Sigmoid colon (tissue), 4 donors: ENCODE data around the gene TENM4.

Experiments
- POLR2AphosphoS5 ChIP-seq, 4 donors: sonication (generic); formaldehyde crosslinking; IDR thresholded peaks; one replicate each; pipeline ENCODE4 v1.6.1; 2017; ENCODE audit warnings: antibody characterized with exemption in 4 of 4
- TF ChIP-seq, protein P1 (sequence below), 4 experiments: fragments of 450-650 bp in 3 of 4; fragments of 200-600 bp in 1 of 4; IDR thresholded peaks; one replicate each; pipeline ENCODE4 v1.5.1; 2016 to 2019; ENCODE audit warnings: antibody characterized with exemption in 4 of 4, mild to moderate bottlenecking in 3 of 4, moderate library complexity in 2 of 4

DNA sequence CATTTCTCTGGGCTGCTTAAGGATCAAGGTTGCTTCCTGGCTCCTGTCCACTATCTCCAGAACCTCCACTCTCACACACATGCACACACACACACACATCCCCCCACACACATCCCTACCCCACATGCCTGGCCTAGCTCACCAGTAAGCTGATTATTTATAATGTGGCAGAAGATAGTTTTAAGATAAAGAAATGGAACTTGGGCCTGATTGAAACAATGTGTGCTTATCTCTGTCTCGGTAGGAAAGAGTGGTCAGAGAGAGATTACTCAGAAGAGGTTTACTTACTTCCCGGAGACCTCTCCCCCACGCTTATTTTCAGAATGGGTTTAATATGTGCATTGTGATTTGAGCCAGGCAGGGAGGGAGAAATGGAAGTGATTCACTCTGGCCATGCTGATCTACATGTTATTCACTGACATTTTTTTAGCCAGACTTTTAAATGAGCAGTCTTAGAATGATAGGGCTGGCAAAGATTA, 422.4 kb downstream of the TENM4 start:
- TF ChIP-seq, protein P1, sequence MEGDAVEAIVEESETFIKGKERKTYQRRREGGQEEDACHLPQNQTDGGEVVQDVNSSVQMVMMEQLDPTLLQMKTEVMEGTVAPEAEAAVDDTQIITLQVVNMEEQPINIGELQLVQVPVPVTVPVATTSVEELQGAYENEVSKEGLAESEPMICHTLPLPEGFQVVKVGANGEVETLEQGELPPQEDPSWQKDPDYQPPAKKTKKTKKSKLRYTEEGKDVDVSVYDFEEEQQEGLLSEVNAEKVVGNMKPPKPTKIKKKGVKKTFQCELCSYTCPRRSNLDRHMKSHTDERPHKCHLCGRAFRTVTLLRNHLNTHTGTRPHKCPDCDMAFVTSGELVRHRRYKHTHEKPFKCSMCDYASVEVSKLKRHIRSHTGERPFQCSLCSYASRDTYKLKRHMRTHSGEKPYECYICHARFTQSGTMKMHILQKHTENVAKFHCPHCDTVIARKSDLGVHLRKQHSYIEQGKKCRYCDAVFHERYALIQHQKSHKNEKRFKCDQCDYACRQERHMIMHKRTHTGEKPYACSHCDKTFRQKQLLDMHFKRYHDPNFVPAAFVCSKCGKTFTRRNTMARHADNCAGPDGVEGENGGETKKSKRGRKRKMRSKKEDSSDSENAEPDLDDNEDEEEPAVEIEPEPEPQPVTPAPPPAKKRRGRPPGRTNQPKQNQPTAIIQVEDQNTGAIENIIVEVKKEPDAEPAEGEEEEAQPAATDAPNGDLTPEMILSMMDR (IDR thresholded peaks at IDR 0.05): no peak
- TF ChIP-seq POLR2AphosphoS5 (IDR thresholded peaks at IDR 0.05): no peak
